Measurements from ENCODE around the gene FSD1.

Gene FSD1

DNA sequence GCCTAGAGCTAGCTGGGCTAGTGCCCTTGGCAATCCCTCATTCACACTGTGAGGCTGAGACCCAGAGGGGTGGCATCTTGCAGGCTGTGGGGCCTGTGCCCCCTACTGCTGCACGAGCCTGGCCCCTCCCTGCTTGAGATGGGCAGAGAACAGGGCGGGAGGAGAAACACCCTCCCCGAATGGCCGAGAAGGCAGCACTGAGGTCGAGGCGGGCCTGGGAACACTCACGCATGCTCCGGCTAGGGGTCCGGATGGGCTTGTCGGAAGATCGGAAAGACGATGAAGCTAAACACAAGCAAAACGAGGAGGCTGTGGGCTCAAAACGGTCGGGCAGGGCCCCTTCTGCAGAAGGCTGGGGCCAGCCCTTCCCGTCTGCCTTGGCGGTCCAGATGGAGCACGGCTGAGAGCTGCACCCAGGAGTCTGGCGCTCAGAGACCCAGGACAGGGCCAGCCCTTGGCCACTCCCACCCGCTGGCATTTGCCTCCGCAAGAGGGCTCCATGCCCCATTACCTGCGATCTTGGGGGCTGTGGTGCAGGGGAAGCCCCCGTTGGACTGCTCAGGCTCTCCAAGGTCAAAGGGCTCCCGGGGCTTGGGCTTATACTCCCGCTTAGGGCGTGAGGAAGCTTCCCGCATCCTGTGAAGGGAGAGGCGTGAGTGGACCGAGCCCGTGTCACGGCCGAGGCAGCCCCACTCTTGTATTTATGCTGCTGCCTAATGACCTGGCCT is 57.9 kb downstream of the FSD1 start:
- no peak for DNase-seq (ENCODE audit: low read depth in 2 of 2, low spot score in 1 of 2)

DNA sequence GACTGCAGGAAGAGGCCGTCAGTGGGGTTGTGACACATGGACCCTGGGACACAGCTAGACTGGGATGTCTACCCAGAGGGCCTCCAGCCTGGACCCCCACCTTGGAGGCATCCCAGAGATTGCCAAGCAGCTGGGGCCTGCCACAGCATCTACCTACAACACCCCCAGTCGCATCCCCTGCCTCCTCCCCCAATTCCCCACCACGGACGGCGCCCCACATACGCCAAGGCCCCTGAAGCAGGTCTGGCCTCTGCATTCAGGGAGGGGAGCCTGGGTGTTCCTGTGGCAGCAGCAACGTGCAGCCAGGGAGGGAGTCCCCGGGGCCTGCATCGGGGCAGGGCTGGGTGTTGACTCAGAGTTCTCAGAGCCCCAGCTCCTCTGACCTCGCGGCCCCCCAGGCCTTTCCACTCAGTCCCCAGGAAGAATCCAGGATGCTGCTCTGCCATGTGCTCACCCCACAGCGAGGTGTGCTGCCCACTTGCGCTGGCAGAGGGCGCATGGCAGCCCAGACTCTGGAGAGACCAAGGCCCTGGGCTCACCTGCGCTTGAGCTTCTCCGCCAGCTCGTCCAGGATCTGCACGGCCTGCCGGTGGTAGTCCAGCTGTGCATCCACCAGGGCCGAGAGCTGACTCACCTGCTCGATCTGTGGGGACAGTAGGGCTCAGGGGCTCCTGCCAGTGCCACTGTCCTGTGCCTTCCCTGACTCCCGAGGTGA is 58.6 kb downstream of the FSD1 start:
- no peak for DNase-seq (ENCODE audit: low read depth in 2 of 2, low spot score in 1 of 2)

DNA sequence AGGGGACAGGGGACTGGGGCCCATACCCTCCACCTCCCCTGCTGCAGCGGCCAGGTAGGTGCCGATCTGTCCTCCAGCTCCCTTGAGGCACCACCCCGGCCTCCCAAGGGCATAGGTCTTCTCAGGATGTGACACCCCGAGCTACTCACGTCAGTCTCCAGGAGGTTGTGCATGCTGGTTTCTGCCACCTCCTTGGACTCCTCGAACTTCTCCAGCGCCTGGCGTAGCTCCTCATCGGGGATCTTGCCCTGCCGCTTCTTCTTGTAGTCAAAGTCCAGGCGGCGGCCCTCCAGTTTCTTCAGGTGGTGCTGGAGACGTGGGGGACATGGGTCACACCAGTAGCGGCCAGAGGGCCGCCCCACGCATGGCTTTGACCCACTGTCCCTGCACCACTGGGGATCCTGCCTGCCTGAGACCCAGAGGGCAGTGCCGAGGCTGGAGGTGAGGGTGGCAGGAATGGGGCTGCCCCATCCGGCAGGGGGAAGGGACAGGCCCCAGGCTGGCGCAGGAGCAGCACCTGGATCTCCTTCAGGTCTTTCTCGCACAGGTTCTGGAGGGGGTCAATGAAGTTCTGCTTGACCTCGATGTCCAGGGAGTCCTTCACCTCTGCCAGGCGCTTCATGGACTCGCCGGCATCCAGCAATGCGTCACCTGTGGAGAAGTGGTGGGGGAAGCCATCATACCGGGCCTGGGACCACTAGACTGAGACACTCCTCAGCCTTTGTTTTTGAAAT is 59.3 kb downstream of the FSD1 start:
- no peak for DNase-seq (ENCODE audit: low read depth in 2 of 2, low spot score in 1 of 2)

DNA sequence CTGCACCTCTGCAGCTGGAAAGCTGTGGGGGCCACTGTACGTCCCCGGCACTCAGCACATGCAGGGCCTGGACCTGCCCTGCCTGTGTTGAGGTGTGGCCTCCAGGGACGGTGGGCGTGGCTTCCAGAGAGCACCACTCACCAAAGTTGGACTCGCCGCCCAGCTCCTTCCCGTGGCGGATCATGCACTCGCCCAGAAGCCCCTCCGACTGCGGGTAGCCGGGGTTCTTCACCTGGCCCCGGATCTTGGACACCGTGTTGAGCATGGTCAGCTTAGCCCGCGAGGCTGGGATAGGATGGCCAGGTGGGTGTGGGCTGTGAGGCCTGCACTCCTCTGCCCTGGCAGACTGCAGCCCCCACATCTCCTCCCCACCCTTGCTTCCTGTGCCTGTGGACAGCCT is 60.9 kb downstream of the FSD1 start:
- DNase-seq (ENCODE audit: low read depth in 2 of 2, low spot score in 1 of 2): no peak

DNA sequence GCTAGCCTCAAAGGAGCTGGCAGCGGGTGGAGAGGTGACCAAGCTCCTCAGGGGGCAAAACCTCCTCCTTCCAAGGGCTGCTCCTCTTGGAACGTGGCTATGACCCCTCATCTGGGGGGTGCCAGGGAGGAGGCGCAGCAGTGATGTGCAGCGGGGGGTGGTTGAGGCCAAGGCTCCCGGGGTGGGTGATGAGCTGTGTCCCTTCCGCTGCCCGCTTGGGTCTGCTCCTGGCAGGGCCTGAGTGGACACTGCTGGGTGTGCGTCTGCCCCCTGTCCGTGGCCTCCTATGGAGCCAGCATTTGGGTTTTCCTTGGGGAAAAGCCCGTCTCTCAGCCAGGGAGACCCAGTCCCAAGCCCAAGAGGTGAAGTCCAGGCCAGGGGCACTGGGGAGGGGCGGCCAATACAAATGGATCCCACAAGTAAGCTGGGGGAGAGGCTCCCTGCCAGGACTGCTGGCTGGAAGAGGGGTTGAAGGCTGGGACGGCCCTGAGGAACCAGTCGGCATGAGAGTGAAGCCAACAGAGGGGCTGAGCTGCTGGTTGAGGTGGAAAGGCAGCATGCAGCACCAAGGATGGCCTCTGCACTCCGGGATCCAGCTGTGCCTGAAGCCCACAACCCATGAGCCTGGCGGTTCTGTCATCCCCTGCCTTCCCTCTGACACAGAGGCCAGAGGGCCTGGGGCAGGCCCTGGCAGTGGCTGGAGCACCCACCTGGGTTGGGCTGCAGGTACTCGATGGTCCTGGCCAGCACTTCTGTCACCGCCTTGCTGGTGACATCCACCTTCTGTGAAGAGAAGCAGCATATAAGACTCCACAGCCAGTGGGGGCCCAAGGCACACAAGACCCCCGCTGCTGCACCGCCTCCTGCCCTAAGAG is 61.6 kb downstream of the FSD1 start:
- no peak for DNase-seq (ENCODE audit: low read depth in 2 of 2, low spot score in 1 of 2)

DNA sequence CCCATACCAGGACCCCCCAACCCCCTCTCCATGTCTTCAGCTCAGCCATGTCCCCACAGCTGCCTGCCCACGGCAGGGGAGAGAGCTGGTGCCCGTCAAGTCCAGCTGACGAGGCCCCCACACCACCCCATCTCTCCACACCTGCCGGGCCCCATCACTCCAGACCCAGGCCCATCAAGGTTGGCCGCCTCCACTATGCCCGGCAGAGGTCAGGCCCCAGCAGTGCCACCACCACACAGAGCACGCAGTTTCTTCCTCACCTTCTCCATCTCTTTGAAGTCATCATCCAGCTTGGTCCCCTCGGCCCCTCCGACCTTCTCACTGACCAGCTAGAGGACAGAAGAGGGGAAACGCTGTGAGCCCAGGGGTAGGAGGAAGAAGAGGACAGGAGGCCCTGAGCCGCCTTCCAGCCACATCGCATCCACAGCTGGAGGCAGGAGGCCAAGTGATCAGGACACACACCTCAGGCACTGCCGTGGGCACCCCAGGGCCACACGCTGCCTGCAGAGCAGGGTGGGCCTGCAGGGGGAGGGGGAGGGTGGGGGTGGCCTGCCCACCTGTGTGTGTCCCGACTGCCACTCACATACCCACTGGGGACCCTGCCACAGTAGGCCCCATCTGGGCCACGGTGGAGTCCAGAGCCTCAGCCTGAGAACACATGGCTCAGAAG is 62.4 kb downstream of the FSD1 start:
- DNase-seq (ENCODE audit: low read depth in 2 of 2, low spot score in 1 of 2): no peak

DNA sequence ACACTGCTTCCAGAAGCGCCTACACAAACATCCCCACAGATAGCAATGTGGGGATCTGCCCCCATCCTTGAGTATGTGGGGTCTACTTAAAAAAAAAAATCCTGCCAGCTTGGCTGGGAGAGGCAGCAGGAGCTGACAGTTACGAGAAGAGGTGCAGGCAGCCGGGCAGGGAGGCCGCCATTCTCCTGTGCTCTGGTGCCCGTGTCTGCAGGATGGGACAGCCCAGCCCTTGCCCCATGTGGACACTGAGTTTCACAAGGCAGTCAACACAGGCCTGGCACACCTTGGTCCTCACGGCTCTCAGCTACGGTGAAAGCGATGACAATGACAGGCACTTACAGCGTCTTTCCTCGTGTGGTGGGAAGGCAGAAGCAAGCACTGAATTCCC is 62.9 kb downstream of the FSD1 start:
- no peak for DNase-seq (ENCODE audit: low read depth in 2 of 2, low spot score in 1 of 2)

DNA sequence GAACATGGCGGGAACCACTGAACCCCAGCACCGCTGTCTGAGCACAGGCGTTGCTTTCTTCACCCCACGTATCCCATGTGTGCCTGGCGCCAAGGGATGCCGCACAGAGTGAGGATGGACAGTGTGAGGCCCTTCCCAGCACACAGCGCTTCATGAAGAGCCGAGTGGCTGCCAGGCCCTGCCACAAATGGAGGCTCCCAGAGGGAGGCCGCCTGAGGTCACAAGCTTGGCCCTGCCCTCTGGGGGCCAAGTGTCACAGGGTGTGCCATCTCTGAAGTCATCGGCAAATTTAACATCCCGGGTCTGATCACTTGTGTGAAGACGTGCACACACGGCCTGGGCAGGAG is 63.4 kb downstream of the FSD1 start:
- DNase-seq (ENCODE audit: low read depth in 2 of 2, low spot score in 1 of 2): no peak

DNA sequence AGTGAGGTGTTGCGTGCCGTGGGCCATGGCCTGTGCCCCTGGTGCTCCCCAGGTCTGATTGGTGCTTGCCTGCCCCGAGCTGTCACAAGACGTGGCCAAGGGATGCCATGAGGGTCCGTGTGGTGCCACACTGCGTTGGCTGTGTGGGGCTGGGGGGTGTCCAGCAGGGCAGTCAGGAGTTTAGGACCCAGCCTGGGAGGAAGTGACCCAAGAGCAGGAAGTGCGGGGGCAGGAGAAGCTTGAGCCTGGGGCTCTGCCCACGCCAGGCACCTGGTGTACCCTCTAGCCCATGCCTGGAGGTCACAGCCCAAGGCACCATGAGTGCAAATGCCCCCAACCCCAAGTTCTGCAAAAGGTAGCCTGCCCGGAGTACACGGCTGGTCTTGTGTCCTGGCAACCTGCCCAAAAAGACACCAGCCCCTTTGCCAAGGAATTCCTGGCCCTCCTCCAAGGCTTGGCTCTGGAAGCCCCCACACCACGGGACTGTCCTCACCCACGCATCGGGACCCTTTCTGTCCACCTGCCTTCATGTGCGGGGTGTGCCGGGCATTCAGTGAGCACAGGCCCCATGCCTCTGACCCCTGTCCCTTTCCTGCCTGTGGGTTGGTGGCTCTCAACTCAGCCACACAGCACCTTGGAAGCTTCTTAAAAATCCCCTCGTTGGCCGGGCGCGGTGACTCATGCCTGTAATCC is 63.9 kb downstream of the FSD1 start:
- DNase-seq (ENCODE audit: low read depth in 2 of 2, low spot score in 1 of 2): no peak

DNA sequence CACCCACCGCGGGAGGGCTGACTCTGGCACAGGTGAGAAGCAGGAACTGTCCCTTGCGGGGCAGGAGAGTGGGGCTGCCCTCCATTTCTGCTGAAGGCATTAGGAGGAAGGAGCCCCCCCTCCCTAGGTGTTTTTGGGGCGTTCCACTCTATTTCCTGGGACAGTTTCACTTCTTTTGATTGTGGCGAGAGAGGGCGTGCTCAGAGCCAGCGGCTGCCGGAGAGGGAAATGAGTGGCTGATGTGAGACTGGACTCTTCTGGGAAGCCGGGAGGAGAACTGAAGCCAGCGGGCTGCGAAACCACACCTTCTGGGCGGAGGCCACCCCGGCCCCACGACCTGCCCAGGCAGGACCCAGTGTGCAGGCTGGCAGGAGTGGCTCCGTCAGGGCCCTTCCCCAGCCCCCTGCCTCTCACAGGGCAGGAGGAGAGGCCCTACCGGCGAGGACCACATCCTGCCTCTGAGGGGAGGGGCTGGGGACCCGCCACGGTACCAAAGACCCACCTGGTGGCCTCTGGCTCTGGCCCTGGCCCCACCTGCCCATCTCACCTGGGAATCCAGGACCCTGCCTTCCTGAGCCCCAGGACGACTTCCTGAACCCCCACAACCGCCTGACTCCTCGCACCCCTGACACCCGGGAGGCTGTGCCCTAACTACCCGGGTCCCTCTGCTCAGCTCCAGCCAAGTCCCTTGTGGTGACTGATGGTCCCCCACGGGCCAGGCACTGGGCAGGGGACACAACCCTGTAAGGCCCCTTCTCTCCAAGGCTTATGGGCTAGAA is 64.9 kb downstream of the FSD1 start:
- peak; percentile 24 to 35 for DNase-seq (ENCODE audit: low read depth in 2 of 2, low spot score in 1 of 2)

DNA sequence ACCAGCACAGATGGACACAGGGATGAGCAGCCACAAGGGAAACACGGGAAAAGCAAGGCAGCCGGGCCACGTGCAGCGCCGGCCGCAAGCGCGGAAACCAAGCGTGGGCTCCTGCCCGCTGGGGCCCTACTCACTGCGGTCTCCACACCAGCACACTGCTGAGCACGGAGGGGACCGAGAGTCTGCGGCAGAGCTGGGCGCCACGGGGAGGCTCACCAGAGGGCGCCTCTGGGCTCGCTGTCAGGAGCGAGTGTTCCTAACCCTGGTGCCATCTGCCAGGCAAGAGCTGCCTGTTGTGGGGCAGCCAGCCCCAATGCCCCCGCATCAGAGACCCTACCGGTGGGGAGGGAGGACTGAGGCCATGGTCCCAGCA is 65.5 kb downstream of the FSD1 start:
- peak; percentile 49 to 63 for DNase-seq (ENCODE audit: low read depth in 2 of 2, low spot score in 1 of 2)

DNA sequence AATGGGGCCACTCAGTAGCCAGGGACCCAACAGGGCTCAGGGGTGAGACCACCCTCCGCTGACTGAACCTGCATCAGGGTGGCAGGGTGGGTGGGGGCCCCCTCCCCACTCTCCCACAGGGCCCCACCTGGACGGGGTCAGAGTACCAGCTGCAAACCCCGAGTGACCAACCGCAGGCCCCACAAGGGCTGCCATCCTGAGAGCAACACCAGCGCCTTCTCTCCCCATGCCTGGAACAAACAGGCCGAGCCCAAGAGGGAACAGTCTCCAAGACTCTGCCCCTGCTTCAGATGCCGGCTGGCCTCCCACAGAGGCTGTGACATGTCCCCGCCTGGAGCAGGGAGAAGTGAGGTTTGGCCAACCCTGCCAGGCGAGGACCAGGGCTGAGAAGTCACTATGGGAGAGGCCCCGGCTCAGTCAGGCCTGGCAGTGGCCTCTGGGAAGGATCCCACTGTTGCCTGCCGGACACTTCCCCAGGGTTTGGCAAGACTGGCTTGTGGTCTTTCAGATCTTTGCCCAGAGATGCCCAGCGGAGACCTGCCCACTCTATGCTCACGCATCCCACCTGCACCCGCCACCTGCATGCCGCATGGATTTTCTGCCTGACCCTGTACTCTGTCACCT is 66.1 kb downstream of the FSD1 start:
- DNase-seq (ENCODE audit: low read depth in 2 of 2, low spot score in 1 of 2): no peak

DNA sequence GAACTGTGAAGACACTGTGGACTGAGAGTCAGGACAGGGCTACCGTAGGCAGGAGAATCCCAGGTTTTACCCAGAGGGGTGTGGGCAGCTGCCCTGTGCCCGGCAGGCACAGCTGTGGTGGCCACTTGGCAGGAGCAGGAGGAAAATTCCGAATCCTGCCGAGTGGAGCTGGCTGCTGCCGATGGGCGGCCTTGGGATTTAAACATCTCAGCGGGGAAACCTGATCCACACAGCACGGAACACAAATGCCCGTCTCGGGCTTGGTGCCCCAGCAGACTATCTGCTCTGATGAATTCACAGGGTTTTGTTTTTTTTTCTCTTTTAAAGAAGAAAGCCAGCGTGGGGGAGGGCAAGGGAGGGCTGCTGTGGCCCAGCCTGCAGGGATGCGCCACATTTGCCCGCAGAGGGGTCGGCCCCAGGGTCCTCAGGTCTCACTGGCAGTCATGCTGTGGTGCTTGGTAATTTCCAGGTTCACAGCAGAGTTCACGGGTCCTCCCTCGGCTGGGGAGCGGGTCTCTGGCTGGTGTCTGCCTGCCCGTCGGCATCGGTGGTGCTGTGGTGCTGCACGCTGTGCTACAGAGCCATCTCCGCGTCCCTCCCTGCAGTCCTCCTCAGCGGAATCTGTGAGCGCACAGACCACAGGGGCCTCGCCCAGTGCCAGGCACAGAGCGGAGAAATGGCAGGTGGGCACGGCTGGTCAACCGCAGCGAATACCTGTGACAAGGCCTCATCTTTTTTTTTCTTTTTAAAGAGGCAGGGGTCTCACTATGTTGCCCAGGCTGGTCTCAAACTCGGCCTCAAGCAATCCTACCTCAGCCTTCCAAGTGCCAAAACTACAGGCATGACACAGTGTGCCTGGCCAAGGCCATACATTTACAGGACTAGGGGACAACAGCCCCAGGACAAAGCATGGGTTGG is 67.1 kb downstream of the FSD1 start:
- DNase-seq (ENCODE audit: low read depth in 2 of 2, low spot score in 1 of 2): no peak

DNA sequence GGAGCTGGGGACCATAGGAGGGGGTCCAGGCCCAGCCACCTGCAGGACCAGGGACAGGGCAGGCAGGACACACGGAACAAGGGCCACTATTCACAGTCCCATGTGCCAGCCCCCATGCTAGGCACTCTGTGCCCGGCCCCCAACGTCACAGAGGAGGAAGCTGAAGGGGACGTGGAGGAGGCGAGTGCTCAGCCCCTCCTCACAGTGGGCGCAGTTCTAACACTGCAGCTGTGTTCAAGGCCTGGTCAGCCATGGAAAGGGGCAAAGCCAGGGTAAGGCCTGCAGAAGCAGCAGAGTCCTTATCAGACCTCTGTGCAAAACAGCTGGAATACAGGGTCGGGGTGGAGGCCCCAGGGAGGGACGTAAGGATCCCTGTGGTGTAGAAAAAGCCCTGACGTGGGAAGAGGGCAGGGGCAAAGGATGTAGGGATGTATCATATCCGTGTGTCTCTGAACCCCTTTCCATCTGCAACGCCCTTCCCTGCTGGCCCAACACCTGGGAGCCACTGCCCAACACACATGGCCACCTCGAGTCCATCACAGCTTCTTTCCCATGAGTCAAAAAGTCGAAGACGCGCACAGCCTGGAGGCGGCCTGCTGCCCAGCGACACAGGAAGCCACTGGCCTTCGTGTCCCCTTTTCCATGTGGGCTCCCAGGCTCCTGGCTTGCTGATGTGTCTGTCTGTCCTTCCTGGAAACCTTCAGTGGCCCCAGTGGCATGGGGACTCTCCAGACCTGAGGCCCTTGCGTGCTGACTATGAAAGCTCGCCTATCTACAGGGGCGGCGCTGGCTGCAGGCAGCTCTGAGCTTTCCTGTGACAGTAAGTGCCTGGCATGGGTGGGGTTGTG is 68.0 kb downstream of the FSD1 start:
- DNase-seq (ENCODE audit: low read depth in 2 of 2, low spot score in 1 of 2): no peak

DNA sequence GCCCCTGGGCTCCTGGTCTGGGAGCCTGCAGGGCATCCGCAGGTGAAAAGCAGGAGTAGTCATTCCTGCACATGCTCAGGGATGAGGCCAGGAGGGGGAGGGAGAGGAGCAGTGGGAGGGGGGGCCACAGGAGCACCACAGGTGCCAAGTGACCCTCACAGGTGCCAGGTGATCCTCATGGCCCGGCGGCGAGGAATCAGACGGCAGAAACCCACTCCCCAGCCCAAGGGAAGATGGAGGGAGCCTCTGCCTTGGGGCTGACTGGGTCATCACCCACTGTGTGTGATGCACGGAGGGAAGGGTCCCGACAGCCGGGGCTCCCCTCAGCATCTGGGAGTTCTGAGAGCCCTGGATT is 68.6 kb downstream of the FSD1 start:
- DNase-seq (ENCODE audit: low read depth in 2 of 2, low spot score in 1 of 2): no peak

Measured in stimulated activated CD8-positive, alpha-beta memory T cell treated with anti-CD3 and anti-CD28 coated beads, Interleukin-4, amount 100 ng/mL, for 4 hours (primary cell).